SKM-1 treated with dmso at 0.1 percent for 144 hours (cell line): Measurements from ENCODE around the gene SPATS1.
"Not testable (repeated sequence)": the region's sequence is repeated elsewhere in the genome, so short reads cannot be mapped to it uniquely, and the experiment has no call there.

Experiments
- DNase-seq: peaks from one replicate; lab custom pipeline; 2025; ENCODE audit not compliant: unreplicated experiment; lab: John Stamatoyannopoulos, UW

The SPATS1 gene

DNA sequence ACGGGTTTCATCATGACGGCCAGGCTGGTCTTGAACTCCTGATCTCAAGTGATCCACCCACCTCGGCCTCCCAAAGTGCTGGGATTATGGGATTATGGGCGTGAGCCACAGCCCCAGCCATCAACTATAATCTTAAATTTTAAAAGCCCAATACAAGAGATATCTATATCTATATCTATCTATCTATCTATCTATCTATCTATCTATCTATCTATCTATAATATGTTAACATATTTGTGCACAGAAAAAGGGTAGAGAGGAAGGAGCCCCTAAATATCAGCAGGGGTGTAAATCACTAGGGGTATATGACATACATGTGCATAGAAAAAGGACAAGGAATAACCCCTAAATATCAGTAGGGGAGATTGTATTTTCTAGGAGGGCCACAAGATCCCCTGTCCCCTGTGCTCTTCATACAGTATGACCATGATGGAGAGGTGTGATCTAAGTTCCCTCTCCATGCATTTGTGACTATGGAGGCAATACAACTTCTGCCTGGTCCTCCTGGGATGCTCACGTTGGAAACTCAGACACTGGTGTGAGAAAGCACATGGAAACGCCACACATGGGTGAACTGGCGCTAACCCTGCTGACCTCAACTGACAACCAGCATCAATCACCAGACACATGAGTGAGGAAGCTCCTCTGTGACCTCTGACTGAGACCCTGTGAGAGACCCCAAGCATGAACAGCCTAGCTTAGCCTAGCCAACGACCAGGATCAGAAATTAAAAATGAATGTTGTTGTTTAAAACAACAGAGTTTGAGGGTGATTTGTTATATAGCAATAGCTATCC, 1.2 kb upstream of the SPATS1 start:
- DNase-seq = no peak

- peak; percentile 50 for DNase-seq
Measured at GRCh38 chr6:44342052-44342451, 398 bp upstream of the SPATS1 start.

- not testable (repeated sequence) for DNase-seq
Measured at GRCh38 chr6:44346818-44347217, 4.4 kb downstream of the SPATS1 start.

GRCh38 chr6:44349904-44350649, 7.6 kb downstream of the SPATS1 start:
- no peak for DNase-seq

GRCh38 chr6:44350650-44350994, 8.2 kb downstream of the SPATS1 start:
- not testable (repeated sequence) for DNase-seq

- DNase-seq = no peak
Measured at GRCh38 chr6:44352259-44352658, 9.8 kb downstream of the SPATS1 start.

GRCh38 chr6:44353336-44353735, 10.9 kb downstream of the SPATS1 start:
- DNase-seq = no peak

GRCh38 chr6:44355640-44356039, 13.2 kb downstream of the SPATS1 start:
- no peak for DNase-seq

DNA sequence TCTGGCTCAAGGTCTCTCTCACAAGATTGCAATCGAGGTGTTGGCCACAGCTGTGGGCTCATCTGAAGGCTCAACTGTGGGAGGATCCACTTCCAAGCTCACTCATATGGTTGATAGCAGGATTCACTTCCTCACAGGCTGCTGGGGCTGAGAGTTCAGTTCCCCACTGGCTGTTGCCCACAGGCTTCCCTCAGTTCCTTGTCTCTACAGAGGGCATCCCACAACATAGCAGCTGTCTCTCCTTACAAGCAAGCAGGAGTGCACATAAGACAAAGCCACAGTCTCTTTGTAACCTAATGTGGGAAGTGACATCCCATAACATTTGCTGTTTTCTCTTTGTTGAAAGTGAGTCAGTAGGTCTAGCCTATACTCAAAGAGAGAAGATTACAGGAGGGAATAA, 14.0 kb downstream of the SPATS1 start:
- DNase-seq = peak; percentile 24

DNA sequence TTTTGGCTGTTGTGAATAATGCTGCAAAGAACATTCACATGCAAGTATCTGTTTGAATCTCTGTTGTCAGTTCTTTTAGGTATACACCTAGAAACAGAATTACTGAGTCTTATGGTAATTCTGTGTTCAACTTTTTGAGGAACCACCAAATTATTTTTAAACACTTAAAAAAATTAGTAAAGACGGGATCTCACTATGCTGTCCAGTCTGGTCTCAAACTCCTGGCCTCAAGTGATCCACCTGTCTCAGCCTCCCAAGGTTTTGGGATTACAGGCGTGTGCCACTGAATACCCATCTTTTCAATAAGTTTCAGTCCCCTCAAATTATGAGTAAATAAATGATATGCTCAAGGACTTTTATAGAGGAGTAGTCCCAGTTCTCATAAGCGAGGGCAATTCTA, 17.5 kb downstream of the SPATS1 start:
- DNase-seq = no peak

DNA sequence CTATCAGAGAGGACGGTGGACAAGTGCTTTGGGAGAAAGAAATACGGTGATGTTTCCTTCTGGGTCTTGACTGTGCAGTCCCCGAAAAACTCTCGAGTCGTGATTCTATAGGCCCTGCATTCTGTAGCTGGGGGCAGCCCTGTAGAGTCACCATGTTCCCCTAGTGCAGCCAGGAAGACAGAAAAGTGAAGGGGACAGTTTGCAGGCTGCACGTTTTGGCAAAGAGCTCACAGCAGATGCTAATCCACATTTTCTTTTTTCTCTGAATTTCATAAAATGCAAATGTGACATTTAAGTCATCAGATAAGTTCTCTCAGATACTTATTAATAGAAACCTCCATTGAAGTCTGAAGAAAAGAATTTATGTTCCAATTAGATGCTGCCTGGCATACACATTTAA, 19.5 kb downstream of the SPATS1 start:
- DNase-seq = no peak

DNA sequence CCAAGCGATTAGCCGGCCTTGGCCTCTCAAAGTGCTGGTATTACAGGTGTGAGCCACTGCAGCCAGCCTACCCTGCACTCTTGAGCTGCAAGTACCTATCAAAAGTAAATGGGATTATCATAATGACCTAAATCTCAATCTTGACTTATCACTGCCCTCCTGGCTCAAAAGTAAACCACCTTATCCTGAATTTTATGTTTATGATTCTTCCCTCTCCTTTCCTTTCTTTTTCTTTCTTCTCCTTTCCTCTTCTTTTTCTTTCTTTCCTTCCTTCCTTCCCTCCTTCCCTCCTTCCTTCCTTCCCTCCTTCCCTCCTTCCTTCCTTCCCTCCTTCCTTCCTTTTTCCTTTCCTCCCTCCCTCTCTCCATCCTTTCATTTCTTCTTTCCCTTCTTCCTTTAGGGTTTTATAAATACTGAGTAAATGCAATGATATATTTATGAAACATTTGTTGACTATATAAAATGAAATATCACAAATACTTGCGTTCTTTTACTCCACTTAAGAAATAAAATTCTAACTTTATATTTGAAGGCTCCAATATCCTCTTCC, 21.0 kb downstream of the SPATS1 start:
- DNase-seq = no peak

- no peak for DNase-seq
Measured at GRCh38 chr6:44366781-44367180, 24.3 kb downstream of the SPATS1 start.

GRCh38 chr6:44367681-44368080, 25.2 kb downstream of the SPATS1 start:
- DNase-seq = no peak

GRCh38 chr6:44373051-44373450, 30.6 kb downstream of the SPATS1 start:
- DNase-seq = no peak

DNA sequence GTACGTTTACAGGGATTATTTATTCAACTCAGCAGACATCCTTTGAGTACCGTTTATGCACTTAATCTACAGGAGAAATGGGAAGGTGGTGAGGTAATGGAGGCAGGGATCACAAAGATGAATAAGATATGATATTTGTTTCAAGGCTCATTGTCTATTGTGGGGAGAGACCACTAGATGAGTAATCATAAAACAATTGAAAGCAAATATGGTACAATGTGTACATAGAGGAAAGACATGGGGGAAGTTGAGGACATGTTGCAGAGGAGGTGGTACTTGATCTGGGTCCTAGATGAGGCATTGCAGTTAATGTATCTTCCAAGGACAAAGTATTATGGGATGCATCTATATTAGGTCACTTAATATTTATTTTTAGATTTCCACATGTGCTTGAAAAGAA, 31.3 kb downstream of the SPATS1 start:
- DNase-seq = no peak

GRCh38 chr6:44375071-44375470, 32.6 kb downstream of the SPATS1 start:
- DNase-seq = no peak

GRCh38 chr6:44377484-44377883, 35.0 kb downstream of the SPATS1 start:
- no peak for DNase-seq

GRCh38 chr6:44377971-44378370, 35.5 kb downstream of the SPATS1 start:
- DNase-seq = no peak

DNA sequence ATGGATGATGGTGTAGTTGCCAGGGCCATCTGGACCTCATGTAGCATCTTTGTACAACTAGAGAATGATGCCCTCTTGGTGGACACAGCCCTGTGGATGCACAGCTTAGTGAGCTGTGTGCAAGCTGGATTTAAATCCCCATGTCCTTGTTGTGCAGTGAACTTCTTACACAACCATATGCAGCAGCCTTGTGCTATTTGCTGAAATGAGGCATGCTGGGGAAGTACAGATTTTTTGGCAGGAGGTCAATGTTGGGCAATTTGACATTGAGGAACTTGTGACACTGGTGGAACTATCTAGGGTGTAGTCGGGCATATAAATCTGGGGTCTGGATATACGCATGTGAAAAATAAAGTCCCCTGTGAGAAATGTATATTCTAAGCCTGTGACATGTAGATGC, 39.3 kb downstream of the SPATS1 start:
- peak; percentile 96 for DNase-seq

DNA sequence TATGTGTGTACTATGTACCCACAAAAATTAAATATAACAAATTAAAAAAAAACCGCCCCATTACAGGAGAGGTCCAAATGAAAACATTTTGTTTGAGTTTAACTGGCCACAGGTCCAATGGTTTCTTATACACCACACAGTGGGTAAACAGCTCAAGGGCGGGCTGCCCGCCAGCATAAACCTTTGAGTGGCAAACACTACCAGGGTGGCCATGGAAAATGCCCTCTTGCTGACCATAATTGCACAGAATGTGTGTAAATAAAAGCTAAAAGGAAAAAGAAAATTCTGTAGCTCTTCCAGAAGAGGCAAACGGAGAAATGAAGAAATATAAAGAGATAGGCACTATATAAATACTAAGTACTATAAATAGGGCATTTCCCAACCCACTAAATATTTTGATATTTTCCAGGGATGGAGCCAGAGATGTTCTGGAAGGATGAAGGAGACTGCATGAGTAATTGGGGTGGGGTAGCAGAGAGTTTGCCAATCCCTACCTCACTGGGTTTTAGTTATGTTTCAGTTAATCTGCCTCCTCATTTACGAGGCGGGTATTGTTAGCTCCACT, 44.0 kb downstream of the SPATS1 start:
- no peak for DNase-seq

GRCh38 chr6:44386929-44387345, 44.5 kb downstream of the SPATS1 start:
- DNase-seq = no peak
